ENCODE results near the gene SYT1. TPM values are rescaled to one million over a fixed set of nuclear protein-coding genes. Genes with fewer than 3 reads are reported as not detected.

The SYT1 gene
- total and polyA plus RNA-seq, 8 donors, result 0.16 to 1.2 (median 0.26) TPM

GRCh38 chr12:79438480-79439174 is 574.1 kb downstream of the SYT1 start:
- no peak for TF ChIP-seq CTCF (IDR thresholded peaks at IDR 0.05)
- WGBS, 2 donors, result 71 to 81% methylated on average over 3 of the region's 3 CpGs
- no peak overlapping the region for H3K27ac ChIP-seq
- no peaks in the 10 kb centered on the region for H3K9me3 ChIP-seq
- H3K36me3 ChIP-seq, result no peaks in the 10 kb centered on the region
- DNase-seq, result no peak
- no peak for FAIRE-seq
- H3K4me3 ChIP-seq, result no peak overlapping the region
- no peak for ATAC-seq
- intact Hi-C loops (cut with DNase I), result no loop called here
- no peaks in the 10 kb centered on the region for H3K27me3 ChIP-seq
- no peaks in the 10 kb centered on the region for H3K4me1 ChIP-seq

GRCh38 chr12:79439175-79439825 is 574.7 kb downstream of the SYT1 start:
- intact Hi-C loops (cut with DNase I), result no loop called here
- Histone ChIP-seq H3K27ac (no peak overlapping the region), H3K9me3 (no peaks in the 10 kb centered on the region), H3K27me3 (no peaks in the 10 kb centered on the region), H3K36me3 (no peaks in the 10 kb centered on the region), H3K4me1 (no peaks in the 10 kb centered on the region), H3K4me3 (no peak overlapping the region)
- TF ChIP-seq CTCF (IDR thresholded peaks at IDR 0.05), result no peak
- FAIRE-seq (no peak), DNase-seq (no peak), ATAC-seq (no peak)
- WGBS, 2 donors, result 81 to 85% methylated on average over 3 of the region's 3 CpGs

GRCh38 chr12:79441534-79441933 is 577.0 kb downstream of the SYT1 start:
- Histone ChIP-seq H3K27ac (no peak overlapping the region), H3K27me3 (no peaks in the 10 kb centered on the region), H3K4me1 (no peaks in the 10 kb centered on the region), H3K4me3 (no peak overlapping the region), H3K36me3 (no peaks in the 10 kb centered on the region), H3K9me3 (no peaks in the 10 kb centered on the region)
- no peak for ATAC-seq
- no peak for DNase-seq
- FAIRE-seq, result no peak
- TF ChIP-seq CTCF (IDR thresholded peaks at IDR 0.05), result no peak
- intact Hi-C loops (cut with DNase I), result no loop called here
- 83 to 90% methylated on average over 4 of the region's 4 CpGs for WGBS, 2 donors

- Histone ChIP-seq H3K27me3 (no peaks in the 10 kb centered on the region), H3K9me3 (no peaks in the 10 kb centered on the region), H3K27ac (no peak overlapping the region), H3K4me1 (no peaks in the 10 kb centered on the region), H3K4me3 (no peak overlapping the region), H3K36me3 (no peaks in the 10 kb centered on the region)
- FAIRE-seq (no peak), DNase-seq (no peak), ATAC-seq (no peak)
- no peak for TF ChIP-seq CTCF (IDR thresholded peaks at IDR 0.05)
- intact Hi-C loops (cut with DNase I), result no loop called here
Measured at GRCh38 chr12:79442396-79442795, 577.8 kb downstream of the SYT1 start.

GRCh38 chr12:79444089-79444488 is 579.5 kb downstream of the SYT1 start:
- Histone ChIP-seq H3K36me3 (no peaks in the 10 kb centered on the region), H3K4me1 (no peaks in the 10 kb centered on the region), H3K9me3 (no peaks in the 10 kb centered on the region), H3K27ac (no peak overlapping the region), H3K27me3 (no peaks in the 10 kb centered on the region), H3K4me3 (no peak overlapping the region)
- ATAC-seq (no peak), FAIRE-seq (no peak), DNase-seq (no peak)
- no peak for TF ChIP-seq CTCF (IDR thresholded peaks at IDR 0.05)
- intact Hi-C loops (cut with DNase I), result no loop called here
